H7 (cell line): Measurements from ENCODE around the gene IL31. TPM values are rescaled to one million over a fixed set of nuclear protein-coding genes. Genes with fewer than 3 reads are reported as not detected.
"Not testable (repeated sequence)": the region's sequence is repeated elsewhere in the genome, so short reads cannot be mapped to it uniquely, and the experiment has no call there.

Experiments
- DNase-seq: peaks from one replicate; pipeline ENCODE4 v3.0.0; 2012
- H3K27me3 ChIP-seq: 2 replicates; pipeline ENCODE4 v1.6.0; 2011; ENCODE audit warnings: mild to moderate bottlenecking, low read length; ENCODE audit not compliant: control insufficient read depth, insufficient read depth
- H3K36me3 ChIP-seq: replicated peaks from 2 replicates; pipeline ENCODE4 v1.5.1; 2011; ENCODE audit warnings: low read length; ENCODE audit not compliant: control insufficient read depth, insufficient read depth
- H3K4me3 ChIP-seq: 2 replicates; pipeline ENCODE4 v1.5.1; 2011; ENCODE audit warnings: low read depth, mild to moderate bottlenecking, control low read depth, low read length, moderate library complexity; ENCODE audit not compliant: insufficient read depth
- total RNA-seq: library from RNA; depleted of rRNA; stranded (reverse); fragments of >200 nt; shearing (Covaris generic); gene quantifications from 2 replicates; pipeline ENCODE4 v1.2.3, GENCODE V29; 2014

The IL31 gene
- total RNA-seq, 1 experiment from 2014 or later = not detected

GRCh38 chr12:122182887-122183587 lies 9.0 kb upstream of the IL31 start, which contains the start of gene LRRC43:
LRRC43 (plus strand) TSS chr12:122183123; CDS start chr12:122183145, 22 bp downstream.
- Histone ChIP-seq H3K4me3 (peak within 1 kb of the TSS; percentile 62), H3K36me3 (no peaks in the 10 kb centered on the region)
- DNase-seq = peak; percentile 95

GRCh38 chr12:122176473-122176872 lies 2.5 kb upstream of the IL31 start:
- not testable (repeated sequence) for H3K36me3 ChIP-seq, H3K4me3 ChIP-seq, H3K27me3 ChIP-seq, DNase-seq

More at GRCh38 chr12:122182887-122183587, 9.0 kb upstream of the IL31 start, which contains the start of gene LRRC43:
- peaks cover 11% of the 10 kb centered on the region for H3K27me3 ChIP-seq

GRCh38 chr12:122172262-122172939 lies 1.6 kb downstream of the IL31 start:
- no peak for DNase-seq
- Histone ChIP-seq H3K4me3 (no peak overlapping the region), H3K36me3 (no peaks in the 10 kb centered on the region), H3K27me3 (no peaks in the 10 kb centered on the region)

- Histone ChIP-seq H3K4me3 (no peak overlapping the region), H3K27me3 (no peaks in the 10 kb centered on the region), H3K36me3 (no peaks in the 10 kb centered on the region)
- DNase-seq = no peak
These were observed 2.6 kb downstream of the IL31 start for GRCh38 chr12:122171399-122171798.

- no peaks in the 10 kb centered on the region for H3K27me3 ChIP-seq
- no peak for DNase-seq
- no peaks in the 10 kb centered on the region for H3K36me3 ChIP-seq
- H3K4me3 ChIP-seq = no peak overlapping the region
These were observed 5.5 kb downstream of the IL31 start for GRCh38 chr12:122168492-122168891.

GRCh38 chr12:122167356-122167925 lies 6.6 kb downstream of the IL31 start:
- DNase-seq = no peak
- Histone ChIP-seq H3K36me3 (no peaks in the 10 kb centered on the region), H3K27me3 (no peaks in the 10 kb centered on the region)

GRCh38 chr12:122166422-122167349 lies 7.3 kb downstream of the IL31 start:
- Histone ChIP-seq H3K27me3 (no peaks in the 10 kb centered on the region), H3K4me3 (no peak overlapping the region), H3K36me3 (no peaks in the 10 kb centered on the region)
- DNase-seq = no peak

More at GRCh38 chr12:122167356-122167925, 6.6 kb downstream of the IL31 start:
- no peak overlapping the region for H3K4me3 ChIP-seq

DNA sequence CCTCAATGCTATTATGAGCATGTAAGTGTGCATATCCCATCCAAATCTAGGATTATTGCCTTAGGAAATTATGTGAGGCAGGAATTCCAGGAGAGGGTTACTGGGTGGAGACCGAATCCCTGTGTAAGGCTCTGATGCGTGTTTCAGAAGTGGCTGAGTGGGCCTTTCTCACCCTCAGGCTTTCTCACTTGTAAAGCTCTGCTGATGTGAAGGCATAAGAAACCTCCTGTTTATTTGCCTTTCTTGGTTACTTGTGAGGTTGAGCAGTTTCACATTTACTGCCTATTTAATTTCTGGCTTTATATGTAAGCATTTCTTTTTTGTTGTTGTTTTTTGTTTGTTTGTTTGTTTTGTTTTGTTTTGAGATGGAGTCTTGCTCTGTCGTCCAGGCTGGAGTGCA lies 11.0 kb downstream of the IL31 start:
- no peaks in the 10 kb centered on the region for H3K27me3 ChIP-seq
- no peaks in the 10 kb centered on the region for H3K36me3 ChIP-seq
- DNase-seq = no peak
- no peak overlapping the region for H3K4me3 ChIP-seq

DNA sequence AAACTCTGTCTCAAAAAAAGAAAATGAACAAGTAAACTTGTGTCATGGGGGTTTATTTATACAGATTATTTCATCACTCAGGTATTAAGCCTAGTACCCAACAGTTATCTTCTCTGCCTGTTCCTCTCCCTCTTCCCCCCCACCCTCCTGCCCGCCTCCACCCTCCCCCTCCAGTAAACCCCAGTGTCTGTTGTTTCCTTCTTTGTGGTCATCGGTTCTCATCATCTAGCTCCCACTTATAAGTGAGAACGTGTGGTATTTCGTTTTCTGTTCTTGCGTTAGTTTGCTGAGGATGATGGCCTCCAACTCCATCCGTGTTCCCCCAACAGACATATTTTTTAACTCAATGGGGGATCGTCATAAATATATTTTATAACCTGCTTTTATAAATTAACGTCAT lies 12.3 kb downstream of the IL31 start:
- no peak for DNase-seq
- H3K4me3 ChIP-seq = no peak overlapping the region
- H3K36me3 ChIP-seq = no peaks in the 10 kb centered on the region
- no peaks in the 10 kb centered on the region for H3K27me3 ChIP-seq

- DNase-seq = no peak
- Histone ChIP-seq H3K4me3 (no peak overlapping the region), H3K27me3 (no peaks in the 10 kb centered on the region), H3K36me3 (no peaks in the 10 kb centered on the region)
These were observed 13.3 kb downstream of the IL31 start for GRCh38 chr12:122160761-122161160.

- Histone ChIP-seq H3K4me3 (no peak overlapping the region), H3K36me3 (no peaks in the 10 kb centered on the region), H3K27me3 (no peaks in the 10 kb centered on the region)
- peak; percentile 49 for DNase-seq
These were observed 14.1 kb downstream of the IL31 start for GRCh38 chr12:122159882-122160281.

DNA sequence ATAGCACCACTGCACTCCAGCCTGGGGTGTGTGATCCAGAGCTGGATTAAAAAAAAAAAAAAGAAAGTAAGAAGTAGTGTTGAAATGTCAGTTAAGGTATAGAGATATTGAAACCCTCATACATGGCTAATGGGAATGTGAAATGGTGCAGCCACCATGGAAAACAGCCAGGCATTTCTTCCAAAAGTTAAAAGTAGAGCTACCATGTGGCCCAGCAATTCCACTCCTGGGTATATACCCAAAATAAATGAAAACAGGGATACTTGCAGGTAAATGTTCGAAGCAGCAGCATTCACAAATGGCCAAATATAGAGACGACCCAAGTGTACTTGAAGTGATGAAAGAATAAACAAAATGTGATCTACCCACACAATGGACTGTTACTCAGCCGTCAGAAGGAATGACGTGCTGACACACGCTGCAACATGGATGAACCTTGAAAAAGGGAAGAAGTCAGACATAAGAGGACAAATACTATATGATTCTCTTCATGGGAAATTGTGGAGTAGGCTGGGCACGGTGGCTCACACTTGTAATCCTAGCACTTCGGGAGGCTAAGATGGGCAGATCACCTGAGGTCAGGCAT lies 15.2 kb downstream of the IL31 start:
- no peak for DNase-seq
- H3K4me3 ChIP-seq = no peak overlapping the region

DNA sequence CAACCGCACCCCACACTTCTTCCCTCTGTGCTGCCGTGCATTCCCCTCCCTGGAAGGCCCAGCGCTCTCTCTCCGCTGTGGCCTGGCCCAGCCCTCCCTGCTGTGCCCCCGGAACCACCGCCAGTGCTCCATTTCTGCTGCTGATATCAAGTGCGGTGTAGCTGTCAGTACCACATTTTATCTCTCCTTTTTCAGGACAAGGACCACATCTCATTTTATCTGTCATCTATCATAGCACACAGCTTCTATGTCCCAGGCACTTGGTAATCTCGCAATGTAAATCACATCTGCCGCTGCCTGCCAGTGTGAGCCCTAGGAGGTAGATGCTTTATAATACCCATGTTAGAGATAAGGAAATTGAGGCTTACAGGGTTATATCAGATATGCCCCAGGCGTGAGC lies 18.3 kb downstream of the IL31 start:
- Histone ChIP-seq H3K36me3 (no peaks in the 10 kb centered on the region), H3K4me3 (no peak overlapping the region), H3K27me3 (no peaks in the 10 kb centered on the region)
- DNase-seq = no peak

More for the DNA sequence above, 15.2 kb downstream of the IL31 start:
- H3K36me3 ChIP-seq = no peaks in the 10 kb centered on the region
- H3K27me3 ChIP-seq = no peaks in the 10 kb centered on the region

DNA sequence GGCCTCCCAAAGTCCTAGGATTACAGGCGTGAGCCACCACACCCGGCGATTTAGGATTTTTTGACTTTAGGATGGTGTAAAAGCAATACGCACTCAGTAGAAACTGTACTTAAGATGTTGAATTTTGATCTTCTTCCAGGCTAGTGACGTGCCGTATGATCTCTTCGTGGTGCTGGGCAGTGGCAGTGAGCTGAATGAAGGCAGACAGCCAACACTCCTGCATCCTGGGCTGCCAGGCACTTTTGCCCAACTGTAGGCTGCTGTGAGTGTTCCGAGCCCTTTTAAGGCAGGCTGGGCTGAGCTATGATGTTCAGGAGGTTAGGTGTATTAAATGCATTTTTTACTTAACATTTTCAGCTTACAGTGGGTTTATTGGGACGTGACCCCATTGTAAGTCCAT lies 21.3 kb downstream of the IL31 start:
- Histone ChIP-seq H3K27me3 (no peaks in the 10 kb centered on the region), H3K36me3 (no peaks in the 10 kb centered on the region), H3K4me3 (no peak overlapping the region)
- no peak for DNase-seq
